ENCODE results near the gene ABHD2.

DNA sequence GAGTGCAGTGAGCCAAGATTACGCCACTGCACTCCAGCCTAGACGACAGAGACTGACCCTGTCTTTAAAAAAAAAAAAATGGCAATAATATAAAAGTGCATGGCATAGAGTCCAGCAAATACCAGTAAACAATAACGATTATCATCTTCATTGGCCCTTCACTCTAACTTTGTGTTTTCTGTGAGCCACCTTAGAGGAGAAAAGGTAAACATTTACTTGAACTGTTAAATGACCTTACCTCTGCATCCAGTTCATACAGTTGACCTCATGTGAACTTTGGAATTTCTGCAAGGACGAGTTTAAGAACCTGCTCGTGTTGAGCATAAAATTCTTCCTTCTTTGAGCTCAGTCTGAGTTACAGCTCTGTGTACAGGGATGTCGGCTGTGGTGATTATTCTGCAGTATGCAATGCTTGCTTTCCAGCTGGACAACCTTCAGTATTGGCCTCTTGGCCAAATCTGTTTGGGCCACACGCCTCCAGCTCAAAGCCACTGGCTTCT is 76.5 kb downstream of the ABHD2 start:
- TF ChIP-seq, protein P1, sequence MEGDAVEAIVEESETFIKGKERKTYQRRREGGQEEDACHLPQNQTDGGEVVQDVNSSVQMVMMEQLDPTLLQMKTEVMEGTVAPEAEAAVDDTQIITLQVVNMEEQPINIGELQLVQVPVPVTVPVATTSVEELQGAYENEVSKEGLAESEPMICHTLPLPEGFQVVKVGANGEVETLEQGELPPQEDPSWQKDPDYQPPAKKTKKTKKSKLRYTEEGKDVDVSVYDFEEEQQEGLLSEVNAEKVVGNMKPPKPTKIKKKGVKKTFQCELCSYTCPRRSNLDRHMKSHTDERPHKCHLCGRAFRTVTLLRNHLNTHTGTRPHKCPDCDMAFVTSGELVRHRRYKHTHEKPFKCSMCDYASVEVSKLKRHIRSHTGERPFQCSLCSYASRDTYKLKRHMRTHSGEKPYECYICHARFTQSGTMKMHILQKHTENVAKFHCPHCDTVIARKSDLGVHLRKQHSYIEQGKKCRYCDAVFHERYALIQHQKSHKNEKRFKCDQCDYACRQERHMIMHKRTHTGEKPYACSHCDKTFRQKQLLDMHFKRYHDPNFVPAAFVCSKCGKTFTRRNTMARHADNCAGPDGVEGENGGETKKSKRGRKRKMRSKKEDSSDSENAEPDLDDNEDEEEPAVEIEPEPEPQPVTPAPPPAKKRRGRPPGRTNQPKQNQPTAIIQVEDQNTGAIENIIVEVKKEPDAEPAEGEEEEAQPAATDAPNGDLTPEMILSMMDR (IDR thresholded peaks at IDR 0.05) = no peak
- TF ChIP-seq POLR2A (IDR thresholded peaks at IDR 0.05) = no peak
